HG02588 (cell line): ENCODE data around the gene SH3BP5L.
A peak's percentile ranks its signal among the peaks of the same experiment; 100 is the strongest.

ENCODE experiments used
- ATAC-seq: cut with Tn5 transposase; IDR thresholded peaks from one replicate; pipeline ENCODE4 v1.9.1; 2021; ENCODE audit warnings: mild to moderate bottlenecking, moderate library complexity; ENCODE audit not compliant: unreplicated experiment

The SH3BP5L gene

DNA sequence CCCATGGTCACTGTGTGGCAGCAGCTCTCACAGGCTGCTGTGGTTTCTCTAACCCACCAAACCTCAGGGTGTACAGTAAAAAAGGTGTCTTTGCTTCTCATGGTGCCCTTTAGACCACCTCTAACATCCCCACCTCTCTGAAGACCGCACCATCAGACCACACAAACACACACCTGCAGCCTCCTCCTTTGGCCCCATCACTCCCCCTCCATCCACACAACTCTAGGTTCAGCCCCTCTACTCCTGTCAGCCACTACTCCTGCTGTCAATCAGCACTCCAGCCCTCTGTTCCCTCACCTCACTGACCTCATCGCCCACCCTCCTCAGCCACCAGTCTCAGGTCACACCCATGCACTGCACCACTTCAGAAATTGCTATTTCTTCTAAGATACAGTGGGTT, 25.7 kb upstream of the SH3BP5L start:
- no peak for ATAC-seq

DNA sequence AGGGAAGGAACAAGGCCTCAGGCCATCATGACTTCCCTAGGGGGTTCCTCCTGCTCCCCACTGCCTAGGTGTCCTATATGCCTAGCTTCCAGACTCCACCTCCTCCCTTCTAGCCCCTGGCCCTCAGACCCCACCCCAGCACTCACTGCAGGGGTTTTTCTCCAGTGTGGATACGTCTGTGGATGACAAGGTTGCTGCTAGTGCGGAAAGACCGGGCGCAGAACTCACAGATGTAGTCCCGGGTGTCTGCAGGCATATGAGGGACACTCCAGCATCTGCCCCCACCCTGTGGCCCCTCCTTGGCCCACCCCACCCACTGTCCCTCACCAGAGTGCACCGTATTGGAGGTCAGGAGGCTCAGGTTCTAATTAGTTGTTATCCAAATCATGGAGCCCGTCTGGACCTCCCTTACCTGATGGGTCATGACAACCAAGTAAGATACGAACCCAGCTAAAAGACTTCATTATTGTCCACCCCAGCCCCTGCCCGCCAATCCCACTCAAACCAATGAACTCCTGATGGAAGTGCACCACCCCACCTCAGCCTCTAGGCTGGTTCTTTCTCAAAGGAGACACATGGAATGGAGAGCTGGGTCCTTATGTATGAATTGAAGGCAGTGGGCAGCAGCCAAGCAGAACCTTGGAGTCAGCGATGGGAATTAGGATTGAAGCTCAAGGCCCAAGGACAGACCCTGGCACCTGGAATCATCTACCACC, 25.0 kb upstream of the SH3BP5L start:
- ATAC-seq: no peak

DNA sequence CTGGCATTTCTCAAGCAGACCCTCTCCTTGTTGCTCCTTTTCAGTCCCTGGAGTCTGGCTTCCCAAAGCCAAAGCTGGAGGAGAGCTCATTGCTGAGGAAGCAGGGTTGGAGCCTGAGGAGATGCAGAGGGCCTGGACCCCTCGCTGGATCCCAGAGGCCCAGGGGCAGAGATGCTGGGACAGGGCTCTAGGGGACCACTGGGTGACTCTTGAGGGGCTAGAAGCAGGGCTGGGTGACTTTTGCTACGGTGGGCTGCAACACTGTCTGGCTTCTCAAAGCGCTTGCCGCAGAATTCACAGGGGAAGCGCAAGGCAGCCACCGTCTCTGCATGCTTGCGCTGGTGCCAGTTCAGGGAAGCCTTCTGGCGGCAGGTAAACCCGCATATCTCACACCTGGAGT, 24.4 kb upstream of the SH3BP5L start:
- ATAC-seq: no peak

DNA sequence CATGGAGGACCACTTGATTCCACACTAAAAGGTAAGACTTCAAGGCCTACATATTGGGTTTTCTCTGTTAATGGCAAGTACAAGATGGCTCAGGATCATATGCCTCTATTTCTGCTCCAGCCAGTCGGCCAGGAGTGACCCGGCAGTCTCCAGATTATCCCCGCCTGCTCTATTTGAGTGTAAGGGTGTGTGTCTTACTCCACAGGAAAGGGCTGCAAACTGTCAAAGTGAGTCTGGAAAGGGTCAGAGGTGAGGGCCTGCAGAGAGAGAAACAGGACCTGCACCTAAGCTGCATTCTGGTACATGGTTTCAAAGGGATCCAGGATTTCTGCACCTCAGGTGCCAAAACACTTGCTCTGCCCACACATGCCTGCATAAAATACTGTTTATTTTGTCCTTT, 23.9 kb upstream of the SH3BP5L start:
- ATAC-seq: no peak

DNA sequence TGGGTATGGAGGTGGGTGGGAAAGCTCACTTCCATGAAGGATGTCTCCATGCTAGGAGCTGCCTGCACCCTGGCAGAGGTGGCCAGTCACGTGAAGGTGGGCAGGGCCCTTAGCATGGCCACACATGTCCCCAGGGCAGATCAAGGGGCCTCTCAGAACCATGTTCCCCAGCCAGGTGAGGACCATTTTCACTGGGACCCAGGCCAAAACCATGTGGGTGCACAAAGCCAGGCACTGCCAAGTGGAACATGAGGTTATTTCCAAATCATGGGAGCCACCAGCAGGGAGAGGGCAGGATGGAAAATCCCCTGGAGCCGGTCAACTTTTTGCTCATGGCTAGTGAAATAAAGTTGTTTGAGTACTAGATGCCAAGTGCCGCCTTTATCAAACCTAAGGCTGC, 23.4 kb upstream of the SH3BP5L start:
- no peak for ATAC-seq

DNA sequence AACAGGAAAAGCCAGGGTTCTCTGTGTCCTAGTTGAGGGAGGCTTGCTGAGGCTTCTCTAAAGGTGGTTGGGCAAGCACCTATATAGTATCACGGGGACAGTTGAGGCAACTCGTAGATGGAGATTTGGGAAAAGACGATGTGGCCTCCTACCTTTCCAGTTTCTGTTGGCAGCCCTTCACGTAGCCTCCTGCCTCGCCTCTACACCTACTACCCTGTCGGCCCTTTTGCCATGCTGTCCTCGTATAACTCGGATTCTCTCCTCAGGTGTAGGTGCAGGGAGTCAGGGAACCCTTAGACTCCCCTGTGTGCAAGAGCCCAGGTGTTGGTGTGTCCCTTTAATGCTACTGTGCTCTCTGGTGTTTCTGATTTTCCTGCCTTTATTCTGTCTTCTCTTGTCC, 22.9 kb upstream of the SH3BP5L start:
- ATAC-seq: no peak

DNA sequence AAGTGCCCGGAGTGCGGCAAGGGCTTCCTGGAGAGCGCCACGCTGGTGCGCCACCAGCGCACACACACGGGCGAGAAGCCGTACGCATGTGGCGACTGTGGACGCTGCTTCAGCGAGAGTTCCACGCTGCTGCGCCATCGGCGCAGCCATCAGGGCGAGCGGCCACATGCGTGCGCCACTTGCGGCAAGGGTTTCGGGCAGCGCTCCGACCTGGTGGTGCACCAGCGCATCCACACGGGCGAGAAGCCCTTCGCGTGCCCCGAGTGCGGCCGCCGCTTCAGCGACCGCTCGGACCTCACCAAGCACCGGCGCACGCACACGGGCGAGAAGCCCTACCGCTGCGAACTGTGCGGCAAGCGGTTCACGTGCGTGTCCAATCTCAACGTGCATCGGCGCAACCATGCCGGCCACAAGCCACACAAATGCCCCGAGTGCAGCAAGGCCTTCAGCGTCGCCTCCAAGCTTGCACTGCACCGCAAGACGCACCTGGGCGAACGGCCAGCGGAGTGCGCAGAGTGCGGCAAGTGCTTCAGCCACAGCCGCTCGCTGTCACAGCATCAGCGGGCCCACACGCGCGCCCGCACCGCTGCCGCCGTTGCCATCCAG, 22.3 kb upstream of the SH3BP5L start:
- ATAC-seq: no peak

DNA sequence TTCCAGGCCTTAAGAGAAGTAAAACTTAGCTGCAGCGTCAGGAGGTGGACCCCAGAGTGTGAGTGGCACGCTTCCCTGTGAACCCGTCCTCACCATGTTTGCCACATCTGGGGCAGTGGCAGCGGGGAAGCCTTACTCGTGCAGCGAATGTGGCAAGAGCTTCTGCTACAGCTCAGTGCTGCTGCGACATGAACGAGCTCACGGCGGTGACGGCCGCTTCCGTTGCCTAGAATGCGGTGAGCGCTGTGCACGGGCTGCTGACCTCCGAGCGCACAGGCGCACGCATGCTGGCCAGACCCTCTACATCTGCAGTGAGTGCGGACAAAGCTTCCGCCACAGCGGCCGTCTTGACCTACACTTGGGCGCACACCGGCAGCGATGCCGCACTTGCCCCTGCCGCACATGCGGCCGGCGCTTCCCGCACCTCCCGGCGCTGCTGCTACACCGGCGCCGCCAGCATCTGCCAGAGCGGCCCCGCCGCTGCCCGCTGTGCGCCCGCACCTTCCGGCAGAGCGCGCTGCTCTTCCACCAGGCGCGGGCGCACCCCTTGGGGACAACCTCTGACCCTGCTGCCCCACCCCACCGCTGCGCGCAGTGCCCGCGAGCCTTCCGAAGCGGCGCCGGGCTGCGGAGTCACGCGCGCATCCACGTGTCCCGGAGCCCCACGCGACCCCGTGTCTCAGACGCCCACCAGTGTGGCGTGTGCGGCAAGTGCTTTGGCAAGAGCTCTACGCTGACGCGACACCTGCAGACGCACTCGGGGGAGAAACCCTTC, 21.7 kb upstream of the SH3BP5L start:
- ATAC-seq: no peak

DNA sequence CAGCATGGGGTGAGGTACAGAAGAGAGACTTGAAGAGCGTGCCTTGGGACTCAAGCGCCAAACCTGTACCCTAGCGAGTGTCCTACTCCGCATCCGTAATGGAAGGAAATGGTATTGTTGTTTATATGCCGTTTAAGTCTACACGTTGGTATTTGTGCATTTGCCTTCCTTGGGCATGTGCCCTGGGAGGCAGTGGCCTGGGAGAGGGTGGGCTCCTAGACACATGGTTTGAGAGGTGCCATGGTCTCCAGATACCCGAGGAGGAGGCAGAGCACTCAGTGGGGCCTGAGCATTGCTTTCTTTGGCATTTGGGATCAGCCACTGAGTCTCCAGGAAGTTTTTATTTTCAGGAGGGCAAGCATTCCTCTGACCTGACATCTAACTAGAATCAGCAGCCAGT, 18.8 kb upstream of the SH3BP5L start:
- no peak for ATAC-seq

DNA sequence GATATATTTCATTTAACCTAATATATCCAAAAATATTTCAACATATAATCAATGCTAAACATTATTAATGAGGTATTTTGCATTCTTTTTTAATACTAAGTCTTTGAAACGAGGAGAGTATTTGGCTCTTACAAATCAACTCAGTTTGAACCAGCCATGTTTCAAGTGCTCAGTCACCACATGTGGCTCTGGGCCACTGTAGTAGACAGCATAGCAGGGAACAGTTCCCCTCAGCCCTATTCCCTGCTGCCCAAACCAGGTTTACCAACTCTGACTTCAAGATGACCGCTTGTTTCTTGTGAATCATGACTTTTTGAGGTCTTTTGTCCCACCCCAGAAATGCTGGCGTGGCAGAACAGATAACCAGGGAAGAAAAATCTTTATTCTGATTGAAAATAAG, 18.0 kb upstream of the SH3BP5L start:
- no peak for ATAC-seq

DNA sequence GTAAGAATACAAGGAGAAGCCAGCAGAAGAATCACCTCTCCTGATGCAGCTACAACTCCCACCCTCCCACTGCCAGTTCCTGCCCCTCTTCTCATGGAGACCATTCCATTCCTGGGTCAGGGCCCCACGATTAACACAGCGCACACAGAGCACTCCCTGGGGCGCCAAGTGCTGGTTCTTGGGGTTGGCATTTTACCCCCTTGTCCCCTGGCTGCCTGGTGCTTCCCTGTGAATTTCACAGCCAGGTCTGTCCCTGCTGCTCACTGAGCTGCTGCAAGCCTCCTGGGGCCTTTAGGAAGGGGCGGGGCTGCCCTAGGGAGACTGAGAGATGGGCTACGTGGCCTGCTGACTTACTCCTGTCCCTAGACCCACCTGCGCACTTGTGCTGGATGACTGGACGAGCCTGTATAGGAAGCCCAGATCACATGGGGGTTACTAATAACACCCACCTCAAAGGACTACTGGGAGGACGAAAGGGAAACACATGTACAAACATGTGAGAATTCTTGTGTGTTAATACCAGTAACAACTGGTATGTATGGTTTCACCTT, 17.1 kb upstream of the SH3BP5L start:
- ATAC-seq: peak; percentile 17

DNA sequence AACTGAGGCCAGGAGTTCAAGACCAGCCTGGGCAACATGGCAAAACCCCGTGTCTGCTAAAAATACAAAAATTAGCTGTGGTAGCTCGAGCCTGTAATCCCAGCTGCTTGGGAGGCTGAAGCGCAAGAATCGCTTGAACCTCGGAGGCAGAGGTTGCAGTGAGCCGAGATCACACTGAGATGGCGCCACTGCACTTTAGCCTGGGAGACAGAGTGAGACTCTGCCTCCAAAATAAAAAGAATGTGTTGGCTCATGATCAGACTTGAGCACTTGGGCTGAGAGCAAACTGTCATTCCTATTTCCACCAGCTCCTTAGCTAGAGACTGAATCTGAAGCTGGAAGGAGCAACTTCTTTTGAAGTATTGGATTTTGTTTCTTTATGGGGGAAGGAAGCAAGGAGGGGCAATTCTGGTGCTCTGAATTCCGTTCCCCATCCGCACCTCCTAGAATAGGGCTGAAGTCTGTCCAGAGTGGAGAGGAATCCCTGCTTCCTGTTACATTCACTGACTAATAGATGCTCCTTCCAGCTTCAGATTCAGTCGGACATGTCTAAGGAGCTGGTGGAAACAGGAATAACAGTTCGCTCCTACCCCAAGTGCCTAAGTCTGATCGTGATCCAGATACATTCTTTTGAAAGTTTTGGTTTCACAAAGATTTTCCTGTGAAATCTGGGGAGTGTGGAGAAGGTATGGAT, 16.1 kb upstream of the SH3BP5L start:
- no peak for ATAC-seq

DNA sequence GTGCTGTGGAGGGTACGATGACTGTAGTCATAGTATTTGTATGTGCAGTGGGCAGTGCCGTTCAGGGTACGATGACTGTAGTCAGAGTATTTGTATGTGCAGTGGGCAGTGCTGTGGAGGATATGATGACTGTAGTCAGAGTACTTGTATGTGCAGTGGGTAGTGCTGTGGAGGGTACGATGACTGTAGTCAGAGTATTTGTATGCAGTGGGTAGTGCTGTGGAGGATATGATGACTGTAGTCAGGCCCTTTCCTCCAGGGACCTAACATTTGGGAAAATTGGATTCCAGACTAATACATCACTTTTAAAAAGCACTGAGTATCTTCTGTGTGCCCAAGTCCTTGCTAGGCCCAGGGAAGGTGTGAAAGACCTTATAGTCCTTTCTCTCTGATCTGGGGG, 15.2 kb upstream of the SH3BP5L start:
- ATAC-seq: no peak

DNA sequence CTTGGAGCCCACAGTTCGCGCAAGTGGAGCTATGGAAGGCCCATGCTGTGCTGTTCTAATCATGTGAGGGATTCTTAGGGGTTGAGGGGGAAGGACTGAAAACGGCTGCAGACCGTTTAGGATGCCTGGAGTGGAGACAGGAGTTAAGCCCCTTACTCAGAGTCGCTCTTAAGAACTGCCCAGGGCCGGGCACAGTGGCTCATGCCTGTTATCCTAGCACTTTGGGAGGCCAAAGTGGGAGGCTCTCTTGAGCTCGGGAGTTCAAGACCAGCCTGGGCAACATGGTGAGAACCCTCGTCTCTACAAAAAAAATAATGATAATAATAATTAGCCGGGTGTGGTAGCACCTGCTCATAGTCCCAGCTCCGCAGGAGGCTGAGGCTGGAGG, 13.4 kb upstream of the SH3BP5L start:
- ATAC-seq: no peak

DNA sequence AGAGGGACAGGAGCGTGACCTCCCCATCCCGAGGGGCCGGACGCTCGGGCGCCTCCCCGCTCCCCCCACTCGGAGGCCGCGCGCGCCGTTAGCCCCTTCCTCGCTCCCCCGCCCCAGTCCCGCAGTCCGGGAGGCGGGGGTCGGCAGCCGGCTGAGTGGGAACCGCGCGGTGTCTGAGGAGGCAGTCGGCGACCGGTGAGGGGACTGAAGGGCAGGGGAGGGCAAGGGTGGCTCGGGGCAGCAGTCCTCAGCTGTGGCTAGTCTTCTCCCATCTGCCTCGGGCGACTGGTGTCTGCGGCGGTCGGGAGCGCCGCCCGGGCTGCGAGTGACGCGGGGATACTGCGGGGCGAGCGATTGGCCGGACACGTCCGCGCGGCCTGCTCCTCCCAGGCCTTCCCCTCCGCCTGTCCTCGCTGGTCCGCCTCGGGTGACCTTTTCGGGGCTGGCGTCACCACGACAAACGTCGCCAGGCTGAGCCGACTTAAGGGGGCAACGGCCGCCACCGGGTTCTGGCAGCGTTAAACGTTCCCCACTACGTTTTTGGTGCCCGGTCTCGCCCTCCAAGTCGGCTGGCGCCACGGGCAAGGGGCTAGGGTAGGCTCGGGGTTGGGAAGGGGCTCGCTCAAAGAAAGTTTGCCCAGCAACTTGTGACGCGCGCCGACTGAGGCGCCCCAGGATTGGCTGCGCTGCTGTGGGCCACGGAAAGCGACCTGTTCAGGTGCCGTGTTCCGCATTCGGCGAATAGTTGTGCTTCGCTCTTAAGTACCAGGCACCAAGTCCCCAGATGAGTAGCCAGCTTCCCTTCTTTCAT, 12.8 kb upstream of the SH3BP5L start:
- peak; percentile 60 for ATAC-seq

DNA sequence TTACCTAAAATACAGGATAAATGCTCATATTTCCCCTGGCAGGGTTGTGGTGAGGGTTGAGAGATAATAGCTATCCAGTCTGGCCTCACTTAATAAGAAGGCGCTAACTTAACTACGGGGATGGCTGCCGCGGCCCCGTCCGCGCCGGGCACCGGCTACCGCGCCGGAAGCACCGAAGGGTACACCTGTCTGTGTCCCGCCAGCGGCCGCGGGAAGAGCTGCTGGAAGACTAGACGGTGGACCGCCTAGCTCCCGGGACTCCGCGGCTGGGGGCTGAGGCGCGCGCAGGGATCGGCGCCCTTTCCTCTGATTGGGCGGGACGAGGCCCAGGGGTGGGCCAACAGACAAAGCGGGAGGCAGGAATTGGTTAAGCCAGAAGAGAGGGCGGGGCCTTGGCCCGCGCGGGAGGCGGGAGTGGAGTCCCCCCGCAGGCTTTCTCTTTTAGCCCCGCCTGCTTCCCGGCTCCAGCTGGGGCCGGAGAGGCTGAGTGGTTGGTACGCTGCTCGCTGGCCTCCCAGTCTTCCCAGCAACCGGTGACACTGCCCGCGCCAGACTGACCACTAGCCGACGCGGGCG, 12.2 kb upstream of the SH3BP5L start, which contains the start of gene ZNF672:
ZNF672 (plus strand) TSS at position 444 of the 576 bp plus-strand sequence. CDS start 9,051 bp downstream, outside the sequence.
- ATAC-seq: peak; percentile 82

DNA sequence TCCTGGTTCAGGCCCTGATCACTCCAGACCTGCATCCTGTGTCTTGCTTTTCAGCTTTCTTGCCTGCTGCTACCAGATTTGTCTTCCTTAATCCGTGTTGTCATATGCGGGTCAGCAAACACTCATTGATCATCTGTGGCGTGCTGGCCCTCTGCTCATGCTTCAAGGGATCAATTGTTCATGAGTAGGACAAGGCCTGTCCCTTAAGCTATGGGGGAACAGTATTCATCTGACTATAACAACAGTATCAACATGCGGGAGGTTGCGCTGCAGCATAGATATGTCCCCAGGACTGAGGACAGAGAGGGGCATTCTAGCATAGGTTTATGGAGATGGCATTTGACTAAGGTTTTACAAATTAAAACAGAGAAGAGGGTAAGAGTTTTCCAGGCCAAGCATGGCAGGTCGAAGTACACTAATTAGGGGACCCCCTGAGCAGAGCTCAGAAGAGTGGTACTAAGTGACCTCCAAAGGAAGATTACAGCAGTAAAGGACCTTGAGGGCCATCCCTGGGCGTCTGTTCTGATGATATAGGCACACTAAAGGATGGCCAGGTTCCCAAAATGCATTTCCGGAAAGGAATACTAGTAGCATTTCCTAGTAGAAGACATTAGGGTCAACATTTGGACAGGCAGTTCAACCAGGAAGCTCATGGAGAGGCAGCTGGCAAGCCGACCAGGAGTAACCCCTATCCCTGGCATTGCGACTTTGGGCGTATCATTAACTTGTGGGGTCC, 11.5 kb upstream of the SH3BP5L start:
- no peak for ATAC-seq

DNA sequence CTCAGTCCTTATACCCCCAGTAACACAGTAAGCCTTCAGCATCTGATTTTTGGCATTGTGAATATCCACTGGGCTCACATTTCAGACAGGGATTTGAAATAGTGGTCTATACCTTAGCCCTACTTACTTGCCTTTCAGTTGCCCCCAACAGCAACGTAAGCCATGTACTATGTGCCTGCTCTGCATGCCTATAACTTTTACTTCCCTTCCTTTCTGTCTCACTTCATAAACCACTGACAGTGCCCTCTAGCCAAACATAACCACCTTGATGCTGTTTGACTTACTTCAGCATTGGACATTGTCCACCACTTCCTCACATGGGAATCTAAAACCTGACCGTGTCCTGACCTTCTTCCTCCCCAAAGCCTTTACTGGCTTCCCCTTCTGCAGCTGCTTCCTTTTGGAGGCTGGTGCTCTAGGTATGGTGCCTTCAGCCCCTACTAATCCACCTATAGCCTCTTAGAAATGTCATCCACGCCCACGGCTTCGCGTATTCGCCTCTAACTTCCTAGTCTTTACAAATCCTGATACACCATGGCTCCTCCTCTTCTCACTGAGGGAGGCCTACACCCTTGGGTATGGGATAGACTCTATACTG, 8.7 kb upstream of the SH3BP5L start:
- no peak for ATAC-seq

DNA sequence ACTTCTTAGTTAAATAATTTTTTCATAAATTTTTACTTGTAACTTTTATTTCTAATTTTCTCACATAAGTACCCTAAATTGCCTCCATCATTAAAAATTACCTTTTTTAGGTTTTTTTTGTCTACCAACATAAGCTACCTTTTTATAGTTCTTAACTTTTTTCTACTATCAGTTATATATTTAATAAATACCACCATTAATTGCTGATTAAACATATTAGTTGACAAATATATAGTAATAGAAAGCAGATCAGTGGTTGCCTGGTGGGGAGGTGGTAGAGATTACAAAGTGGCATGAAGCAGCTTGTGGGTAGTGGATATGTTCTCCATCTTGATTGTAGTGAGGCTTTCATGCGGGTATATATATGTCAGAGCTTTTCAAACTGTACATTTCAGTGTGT, 6.1 kb upstream of the SH3BP5L start:
- ATAC-seq: no peak
